ENCODE measurements around the gene KIAA0513.

DNA sequence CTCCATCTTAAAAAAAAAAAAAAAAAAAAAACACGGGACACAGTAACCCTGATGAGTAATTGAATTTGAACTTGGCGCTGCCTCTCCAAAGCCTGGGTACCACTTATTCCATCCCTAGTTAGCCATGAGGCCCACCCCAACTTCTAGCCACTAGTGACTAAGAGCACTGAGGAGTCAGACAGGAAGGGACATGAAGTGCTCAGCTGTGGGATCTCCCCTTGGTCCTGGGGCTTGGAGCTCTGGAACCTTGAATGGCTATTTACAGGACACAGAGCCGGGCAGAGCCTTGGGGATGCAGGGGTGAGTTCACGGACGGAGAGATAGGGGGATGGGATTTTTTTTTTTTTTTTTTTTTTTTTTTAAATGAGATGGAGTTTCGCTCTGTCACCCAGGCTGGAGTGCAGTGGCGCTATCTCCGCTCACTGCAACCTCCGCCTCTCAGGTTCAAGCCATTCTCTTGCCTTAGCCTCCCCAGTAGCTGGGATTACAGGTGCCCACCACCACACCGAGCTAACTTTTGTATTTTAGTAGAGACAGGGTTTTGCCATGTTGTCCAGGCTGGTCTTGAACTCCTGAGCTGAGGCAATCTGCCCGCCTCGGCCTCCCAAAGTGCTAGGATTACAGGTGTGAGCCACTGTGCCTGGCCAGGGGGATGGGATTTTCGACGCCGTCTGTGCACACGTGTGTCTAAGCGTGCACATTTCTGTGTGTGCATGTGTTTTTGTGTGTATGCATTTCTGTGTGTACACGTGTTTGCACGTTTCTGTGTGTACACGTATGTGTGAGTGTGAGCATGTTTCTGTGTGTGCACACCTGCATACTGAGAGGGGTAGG is 105.1 kb downstream of the KIAA0513 start:
- TF ChIP-seq, protein P1, sequence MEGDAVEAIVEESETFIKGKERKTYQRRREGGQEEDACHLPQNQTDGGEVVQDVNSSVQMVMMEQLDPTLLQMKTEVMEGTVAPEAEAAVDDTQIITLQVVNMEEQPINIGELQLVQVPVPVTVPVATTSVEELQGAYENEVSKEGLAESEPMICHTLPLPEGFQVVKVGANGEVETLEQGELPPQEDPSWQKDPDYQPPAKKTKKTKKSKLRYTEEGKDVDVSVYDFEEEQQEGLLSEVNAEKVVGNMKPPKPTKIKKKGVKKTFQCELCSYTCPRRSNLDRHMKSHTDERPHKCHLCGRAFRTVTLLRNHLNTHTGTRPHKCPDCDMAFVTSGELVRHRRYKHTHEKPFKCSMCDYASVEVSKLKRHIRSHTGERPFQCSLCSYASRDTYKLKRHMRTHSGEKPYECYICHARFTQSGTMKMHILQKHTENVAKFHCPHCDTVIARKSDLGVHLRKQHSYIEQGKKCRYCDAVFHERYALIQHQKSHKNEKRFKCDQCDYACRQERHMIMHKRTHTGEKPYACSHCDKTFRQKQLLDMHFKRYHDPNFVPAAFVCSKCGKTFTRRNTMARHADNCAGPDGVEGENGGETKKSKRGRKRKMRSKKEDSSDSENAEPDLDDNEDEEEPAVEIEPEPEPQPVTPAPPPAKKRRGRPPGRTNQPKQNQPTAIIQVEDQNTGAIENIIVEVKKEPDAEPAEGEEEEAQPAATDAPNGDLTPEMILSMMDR (IDR thresholded peaks at IDR 0.05), result no peak
- TF ChIP-seq POLR2A (IDR thresholded peaks at IDR 0.05), result no peak

Data from body of pancreas (tissue), 4 donors.